HepG2 (cell line): ENCODE measurements around the gene PADI1.

Source experiments
- BRCA1 ChIP-seq: sonication (generic); formaldehyde crosslinking; IDR thresholded peaks from 2 replicates; pipeline ENCODE4 v1.4.0; 2020; ENCODE audit warnings: missing genetic modification reagents
- DMAP1 ChIP-seq: IDR thresholded peaks from 2 replicates; pipeline ENCODE4 v1.6.1; 2016
- FOXP1 ChIP-seq, 2 experiments: fragments of 450-650 bp in 1 of 2; IDR thresholded peaks; 2 replicates each; pipeline ENCODE4 v1.6.1; 2017 to 2018; ENCODE audit warnings: antibody characterized with exemption in 1 of 2
- TAF1 ChIP-seq: sonication (generic); formaldehyde crosslinking; IDR thresholded peaks from 2 replicates; pipeline ENCODE4 v1.4.0; 2020; ENCODE audit warnings: missing genetic modification reagents
- ZBTB4 ChIP-seq: sonication (generic); formaldehyde crosslinking; IDR thresholded peaks from 2 replicates; pipeline ENCODE4 v1.4.0; 2020; ENCODE audit warnings: missing genetic modification reagents, mild to moderate bottlenecking, borderline replicate concordance
- ZNF121 ChIP-seq: sonication (generic); formaldehyde crosslinking; IDR thresholded peaks from 2 replicates; pipeline ENCODE4 v1.5.0; 2020; ENCODE audit warnings: mild to moderate bottlenecking, missing genetic modification reagents
- ZNF180 ChIP-seq: sonication (generic); formaldehyde crosslinking; IDR thresholded peaks from 2 replicates; pipeline ENCODE4 v1.4.0; 2020; ENCODE audit warnings: low read depth, missing genetic modification reagents, borderline replicate concordance
- ZNF839 ChIP-seq: sonication (generic); formaldehyde crosslinking; IDR thresholded peaks from 2 replicates; pipeline ENCODE4 v1.4.0; 2020; ENCODE audit warnings: missing genetic modification reagents, mild to moderate bottlenecking, borderline replicate concordance
- TF ChIP-seq, protein P1 (sequence below): sonication (generic); formaldehyde crosslinking; IDR thresholded peaks from 2 replicates; pipeline ENCODE4 v1.5.0; 2020; ENCODE audit warnings: mild to moderate bottlenecking, missing genetic modification reagents, moderate library complexity
- TF ChIP-seq, protein P2 (sequence below): sonication (generic); formaldehyde crosslinking; IDR thresholded peaks from 2 replicates; pipeline ENCODE4 v1.4.0; 2020; ENCODE audit warnings: missing genetic modification reagents, mild to moderate bottlenecking, borderline replicate concordance
- TF ChIP-seq, protein P3 (sequence below): IDR thresholded peaks from 2 replicates; pipeline ENCODE4 v1.6.1; 2018; ENCODE audit warnings: missing genetic modification reagents, mild to moderate bottlenecking, missing compliant biosample characterization
- TF ChIP-seq, protein P4 (sequence below): sonication (generic); formaldehyde crosslinking; IDR thresholded peaks from 2 replicates; pipeline ENCODE4 v1.4.0; 2020; ENCODE audit warnings: missing genetic modification reagents

DNA sequence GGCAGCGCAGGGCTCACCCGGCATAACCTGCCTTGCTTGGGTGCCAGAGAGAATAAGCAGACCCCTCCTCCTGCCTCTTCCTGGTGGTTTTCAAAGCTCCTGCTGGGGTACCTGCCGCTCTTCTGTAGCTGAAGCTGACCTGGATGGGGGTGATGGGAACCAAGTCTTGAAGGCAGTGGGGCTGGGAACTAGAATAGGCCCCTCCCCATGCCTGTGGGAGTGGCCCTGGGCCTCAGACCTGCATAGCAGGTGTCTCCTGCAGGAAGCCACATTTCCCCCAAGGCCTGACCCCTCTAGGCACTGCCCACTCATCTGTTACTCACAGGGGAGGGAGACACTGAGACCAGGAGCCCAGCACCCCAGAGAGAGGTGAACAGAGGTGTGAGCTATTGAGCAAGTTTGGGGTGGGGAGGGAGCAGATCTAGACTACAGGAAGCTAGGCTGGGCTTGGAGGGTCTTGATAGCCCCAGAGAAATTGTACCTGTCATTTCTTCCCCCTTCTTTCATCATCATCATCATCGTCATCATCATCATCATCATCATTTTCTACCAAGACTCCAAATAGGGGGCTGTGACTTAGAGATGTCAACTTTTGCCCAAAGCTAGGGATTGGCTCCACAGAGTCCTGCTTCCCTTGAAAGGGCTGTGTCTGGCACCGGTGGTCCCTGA is 10.1 kb downstream of the PADI1 start:
- TF ChIP-seq ZNF839 (CRISPR knock-in tag) (no peak), ZNF180 (no peak), ZNF121 (no peak), BRCA1 (CRISPR knock-in tag) (no peak), TAF1 (no peak), DMAP1 (CRISPR knock-in tag) (no peak), ZBTB4 (CRISPR knock-in tag) (no peak), FOXP1 (IDR thresholded peaks at IDR 0.05) (no peak), FOXP1 (CRISPR knock-in tag; IDR thresholded peaks at IDR 0.05) (no peak)
- TF ChIP-seq, protein P1, sequence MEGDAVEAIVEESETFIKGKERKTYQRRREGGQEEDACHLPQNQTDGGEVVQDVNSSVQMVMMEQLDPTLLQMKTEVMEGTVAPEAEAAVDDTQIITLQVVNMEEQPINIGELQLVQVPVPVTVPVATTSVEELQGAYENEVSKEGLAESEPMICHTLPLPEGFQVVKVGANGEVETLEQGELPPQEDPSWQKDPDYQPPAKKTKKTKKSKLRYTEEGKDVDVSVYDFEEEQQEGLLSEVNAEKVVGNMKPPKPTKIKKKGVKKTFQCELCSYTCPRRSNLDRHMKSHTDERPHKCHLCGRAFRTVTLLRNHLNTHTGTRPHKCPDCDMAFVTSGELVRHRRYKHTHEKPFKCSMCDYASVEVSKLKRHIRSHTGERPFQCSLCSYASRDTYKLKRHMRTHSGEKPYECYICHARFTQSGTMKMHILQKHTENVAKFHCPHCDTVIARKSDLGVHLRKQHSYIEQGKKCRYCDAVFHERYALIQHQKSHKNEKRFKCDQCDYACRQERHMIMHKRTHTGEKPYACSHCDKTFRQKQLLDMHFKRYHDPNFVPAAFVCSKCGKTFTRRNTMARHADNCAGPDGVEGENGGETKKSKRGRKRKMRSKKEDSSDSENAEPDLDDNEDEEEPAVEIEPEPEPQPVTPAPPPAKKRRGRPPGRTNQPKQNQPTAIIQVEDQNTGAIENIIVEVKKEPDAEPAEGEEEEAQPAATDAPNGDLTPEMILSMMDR (CRISPR knock-in tag): no peak
- TF ChIP-seq, protein P2, sequence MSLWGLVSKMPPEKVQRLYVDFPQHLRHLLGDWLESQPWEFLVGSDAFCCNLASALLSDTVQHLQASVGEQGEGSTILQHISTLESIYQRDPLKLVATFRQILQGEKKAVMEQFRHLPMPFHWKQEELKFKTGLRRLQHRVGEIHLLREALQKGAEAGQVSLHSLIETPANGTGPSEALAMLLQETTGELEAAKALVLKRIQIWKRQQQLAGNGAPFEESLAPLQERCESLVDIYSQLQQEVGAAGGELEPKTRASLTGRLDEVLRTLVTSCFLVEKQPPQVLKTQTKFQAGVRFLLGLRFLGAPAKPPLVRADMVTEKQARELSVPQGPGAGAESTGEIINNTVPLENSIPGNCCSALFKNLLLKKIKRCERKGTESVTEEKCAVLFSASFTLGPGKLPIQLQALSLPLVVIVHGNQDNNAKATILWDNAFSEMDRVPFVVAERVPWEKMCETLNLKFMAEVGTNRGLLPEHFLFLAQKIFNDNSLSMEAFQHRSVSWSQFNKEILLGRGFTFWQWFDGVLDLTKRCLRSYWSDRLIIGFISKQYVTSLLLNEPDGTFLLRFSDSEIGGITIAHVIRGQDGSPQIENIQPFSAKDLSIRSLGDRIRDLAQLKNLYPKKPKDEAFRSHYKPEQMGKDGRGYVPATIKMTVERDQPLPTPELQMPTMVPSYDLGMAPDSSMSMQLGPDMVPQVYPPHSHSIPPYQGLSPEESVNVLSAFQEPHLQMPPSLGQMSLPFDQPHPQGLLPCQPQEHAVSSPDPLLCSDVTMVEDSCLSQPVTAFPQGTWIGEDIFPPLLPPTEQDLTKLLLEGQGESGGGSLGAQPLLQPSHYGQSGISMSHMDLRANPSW (CRISPR knock-in tag): no peak
- TF ChIP-seq, protein P3, sequence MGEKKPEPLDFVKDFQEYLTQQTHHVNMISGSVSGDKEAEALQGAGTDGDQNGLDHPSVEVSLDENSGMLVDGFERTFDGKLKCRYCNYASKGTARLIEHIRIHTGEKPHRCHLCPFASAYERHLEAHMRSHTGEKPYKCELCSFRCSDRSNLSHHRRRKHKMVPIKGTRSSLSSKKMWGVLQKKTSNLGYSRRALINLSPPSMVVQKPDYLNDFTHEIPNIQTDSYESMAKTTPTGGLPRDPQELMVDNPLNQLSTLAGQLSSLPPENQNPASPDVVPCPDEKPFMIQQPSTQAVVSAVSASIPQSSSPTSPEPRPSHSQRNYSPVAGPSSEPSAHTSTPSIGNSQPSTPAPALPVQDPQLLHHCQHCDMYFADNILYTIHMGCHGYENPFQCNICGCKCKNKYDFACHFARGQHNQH (CRISPR knock-in tag): no peak
- TF ChIP-seq, protein P4, sequence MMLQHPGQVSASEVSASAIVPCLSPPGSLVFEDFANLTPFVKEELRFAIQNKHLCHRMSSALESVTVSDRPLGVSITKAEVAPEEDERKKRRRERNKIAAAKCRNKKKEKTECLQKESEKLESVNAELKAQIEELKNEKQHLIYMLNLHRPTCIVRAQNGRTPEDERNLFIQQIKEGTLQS: no peak
